Mesenchymal stem cell (in vitro differentiated cells and primary cell): ENCODE data around the gene TMEM123.
"Not testable (repeated sequence)": the region's sequence is repeated elsewhere in the genome, so short reads cannot be mapped to it uniquely, and the experiment has no call there.

Experiments used
- DNase-seq: peaks from one replicate; pipeline ENCODE4 v3.0.0-alpha.2; 2013
- H2AFZ ChIP-seq: one replicate; pipeline ENCODE4 v1.6.1; 2013; ENCODE audit warnings: low read depth, mild to moderate bottlenecking, control low read depth, inconsistent platforms, low read length, moderate library complexity
- H2AK5ac ChIP-seq: 2 replicates; pipeline ENCODE4 v1.6.1; 2013; ENCODE audit warnings: low read length, moderate library complexity, mild to moderate bottlenecking, inconsistent platforms; ENCODE audit not compliant: severe bottlenecking
- H2BK120ac ChIP-seq: one replicate; pipeline ENCODE4 v1.6.1; 2013; ENCODE audit warnings: low read depth, mild to moderate bottlenecking, inconsistent platforms, low read length, moderate library complexity
- H2BK12ac ChIP-seq, 2 experiments: one replicate each; pipeline ENCODE4 v1.6.1; 2013; ENCODE audit warnings: inconsistent platforms in 2 of 2, low read length in 2 of 2, mild to moderate bottlenecking in 2 of 2, moderate library complexity in 2 of 2, control low read depth in 1 of 2
- H2BK15ac ChIP-seq: one replicate; pipeline ENCODE4 v1.6.1; 2013; ENCODE audit warnings: mild to moderate bottlenecking, low read depth, inconsistent platforms; ENCODE audit not compliant: poor library complexity, severe bottlenecking
- H2BK5ac ChIP-seq: 2 replicates; pipeline ENCODE4 v1.6.1; 2013; ENCODE audit warnings: low read depth, mild to moderate bottlenecking, low read length, control low read depth, inconsistent platforms; ENCODE audit not compliant: poor library complexity, severe bottlenecking
- H3K14ac ChIP-seq, 2 experiments: one replicate each; pipeline ENCODE4 v1.6.1; 2013; ENCODE audit warnings: inconsistent platforms in 2 of 2, low read length in 2 of 2, control low read depth in 1 of 2, mild to moderate bottlenecking in 1 of 2, moderate library complexity in 1 of 2
- H3K18ac ChIP-seq, 2 experiments: one replicate each; pipeline ENCODE4 v1.6.1; 2013; ENCODE audit warnings: inconsistent platforms in 2 of 2, low read length in 2 of 2, control low read depth in 1 of 2, low read depth in 1 of 2, mild to moderate bottlenecking in 1 of 2
- H3K23ac ChIP-seq, 2 experiments: one replicate each; pipeline ENCODE4 v1.6.1; 2013; ENCODE audit warnings: inconsistent platforms in 2 of 2, low read length in 2 of 2, mild to moderate bottlenecking in 2 of 2, moderate library complexity in 2 of 2, control low read depth in 1 of 2
- H3K27ac ChIP-seq: 2 replicates; pipeline ENCODE4 v1.5.1; 2013; ENCODE audit warnings: mild to moderate bottlenecking, moderate library complexity, low read length, control low read depth, inconsistent platforms; ENCODE audit not compliant: poor library complexity, severe bottlenecking
- H3K27me3 ChIP-seq, 2 experiments: 2 replicates each; pipeline versions ENCODE4 v1.6.1 to v1.7.0; 2013; ENCODE audit warnings: low read length in 2 of 2, mild to moderate bottlenecking in 2 of 2, moderate library complexity in 2 of 2, control low read depth in 1 of 2, inconsistent platforms in 1 of 2; ENCODE audit not compliant: control insufficient read depth in 1 of 2, insufficient read depth in 1 of 2
- H3K36me3 ChIP-seq, 2 experiments: 2 replicates each; pipeline versions ENCODE4 v1.6.1 to v1.7.0; 2013; ENCODE audit warnings: low read length in 2 of 2, control low read depth in 1 of 2, inconsistent platforms in 1 of 2, low read depth in 1 of 2, mild to moderate bottlenecking in 1 of 2; ENCODE audit not compliant: insufficient read depth in 2 of 2, control insufficient read depth in 1 of 2
- H3K4ac ChIP-seq, 2 experiments: one replicate each; pipeline ENCODE4 v1.6.1; 2013; ENCODE audit warnings: inconsistent platforms in 2 of 2, low read length in 2 of 2, mild to moderate bottlenecking in 2 of 2, moderate library complexity in 2 of 2, control low read depth in 1 of 2, low read depth in 1 of 2
- H3K4me1 ChIP-seq: 2 replicates; pipeline ENCODE4 v1.6.1; 2013; ENCODE audit warnings: low read depth, low read length, control low read depth; ENCODE audit not compliant: control insufficient read depth, insufficient read depth
- H3K4me2 ChIP-seq: 2 replicates; pipeline ENCODE4 v1.6.1; 2013; ENCODE audit warnings: low read length, mild to moderate bottlenecking, inconsistent platforms; ENCODE audit not compliant: poor library complexity, severe bottlenecking
- H3K4me3 ChIP-seq, 2 experiments: 2 replicates each; pipeline versions ENCODE4 v1.5.1 to v1.7.0; 2013; ENCODE audit warnings: low read length in 2 of 2, mild to moderate bottlenecking in 2 of 2, control low read depth in 1 of 2, low read depth in 1 of 2; ENCODE audit not compliant: insufficient read depth in 1 of 2
- H3K79me1 ChIP-seq: replicated peaks from 2 replicates; pipeline ENCODE4 v1.6.1; 2013; ENCODE audit warnings: mild to moderate bottlenecking, control low read depth, low read length, inconsistent platforms; ENCODE audit not compliant: poor library complexity, severe bottlenecking
- H3K9ac ChIP-seq: 2 replicates; pipeline ENCODE4 v1.7.0; 2013; ENCODE audit warnings: mild to moderate bottlenecking, low read length, moderate library complexity
- H3K9me3 ChIP-seq: 2 replicates; pipeline ENCODE4 v1.7.0; 2013; ENCODE audit warnings: mild to moderate bottlenecking, low read length; ENCODE audit not compliant: control insufficient read depth
- H4K8ac ChIP-seq: one replicate; pipeline ENCODE4 v1.6.1; 2013; ENCODE audit warnings: inconsistent platforms, mild to moderate bottlenecking, low read length, moderate library complexity
- H4K91ac ChIP-seq: one replicate; pipeline ENCODE4 v1.6.1; 2013; ENCODE audit warnings: mild to moderate bottlenecking, low read length, inconsistent platforms
- WGBS: methylation state at CpG from one replicate; pipeline ENCODE4 v1.1.7; 2013; ENCODE audit warnings: mixed read lengths; 5-methylcytosine and 5-hydroxymethylcytosine counted together

TMEM123 gene

GRCh38 chr11:102435688-102436087, 16.9 kb downstream of the TMEM123 start:
- Histone ChIP-seq H2BK5ac (no peak overlapping the region), H2BK15ac (no peak overlapping the region), H2BK12ac (no peak overlapping the region), H3K4ac (no peak overlapping the region), H3K4me3 (no peak overlapping the region), H4K91ac (no peak overlapping the region), H3K9me3 (no peaks in the 10 kb centered on the region), H3K4me1 (no peaks in the 10 kb centered on the region), H2AK5ac (no peak overlapping the region), H3K36me3 (peaks cover 0 to 12% of the 10 kb centered on the region in 2 experiments), H4K8ac (no peak overlapping the region), H3K4me2 (no peak overlapping the region), H3K9ac (no peak overlapping the region), H3K14ac (no peak overlapping the region), H3K79me1 (peaks cover 33% of the 10 kb centered on the region), H3K27me3 (no peaks in the 10 kb centered on the region), H3K23ac (no peak overlapping the region), H3K27ac (no peak overlapping the region), H3K18ac (no peak overlapping the region), H2BK120ac (no peak overlapping the region), H2AFZ (no peak overlapping the region)
- DNase-seq, result no peak
- 92% methylated on average over 2 of the region's 3 CpGs for WGBS

- H3K9me3 ChIP-seq, H2BK120ac ChIP-seq, H2AK5ac ChIP-seq, H3K27ac ChIP-seq, H2BK5ac ChIP-seq, H4K91ac ChIP-seq, H3K27me3 ChIP-seq, H2AFZ ChIP-seq, H3K4ac ChIP-seq, H3K9ac ChIP-seq, H3K18ac ChIP-seq, H4K8ac ChIP-seq, H3K4me3 ChIP-seq, DNase-seq, H3K4me2 ChIP-seq, H3K36me3 ChIP-seq, H3K14ac ChIP-seq, H3K4me1 ChIP-seq, H2BK15ac ChIP-seq, H2BK12ac ChIP-seq, H3K23ac ChIP-seq: not testable (repeated sequence)
- peaks cover 40% of the 10 kb centered on the region for H3K79me1 ChIP-seq
- 100% methylated on average over 3 of the region's 3 CpGs for WGBS
Measured at GRCh38 chr11:102433571-102433970, 19.0 kb downstream of the TMEM123 start.

DNA sequence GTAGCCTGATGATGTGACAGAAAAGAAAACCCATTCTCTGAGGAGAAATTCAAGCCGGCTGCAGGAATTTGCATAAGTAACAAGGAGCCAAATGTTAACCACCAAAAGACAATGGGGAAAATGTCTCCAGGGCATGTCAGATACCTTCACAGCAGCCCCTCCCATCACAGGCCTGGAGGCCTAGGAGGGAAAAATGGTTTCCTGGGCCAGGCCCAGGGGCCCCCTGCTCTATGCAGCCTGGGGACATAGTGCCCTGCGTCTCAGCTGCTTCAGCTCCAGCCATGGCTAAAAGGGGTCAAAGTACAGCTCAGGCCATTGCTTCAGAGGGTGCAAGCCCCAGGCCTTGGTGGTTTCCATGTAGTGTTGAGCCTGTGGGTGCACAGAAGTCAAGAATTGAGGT, 20.0 kb downstream of the TMEM123 start:
- not testable (repeated sequence) for DNase-seq, H3K4me3 ChIP-seq, H3K23ac ChIP-seq, H4K91ac ChIP-seq, H3K14ac ChIP-seq, H2BK5ac ChIP-seq, H3K27me3 ChIP-seq, H3K4me1 ChIP-seq, H3K4ac ChIP-seq, H3K9me3 ChIP-seq, H2BK120ac ChIP-seq, H3K27ac ChIP-seq, H4K8ac ChIP-seq, H3K36me3 ChIP-seq, H3K4me2 ChIP-seq, H3K18ac ChIP-seq, H2AFZ ChIP-seq, H3K9ac ChIP-seq, H2BK12ac ChIP-seq, H2AK5ac ChIP-seq, H2BK15ac ChIP-seq
- 97% methylated on average over 2 of the region's 2 CpGs for WGBS
- peaks cover 36% of the 10 kb centered on the region for H3K79me1 ChIP-seq

GRCh38 chr11:102431404-102431803, 21.2 kb downstream of the TMEM123 start:
- Histone ChIP-seq H2BK15ac (no peak overlapping the region), H3K36me3 (peaks cover 0 to 8% of the 10 kb centered on the region in 2 experiments), H3K4ac (no peak overlapping the region), H4K91ac (no peak overlapping the region), H3K4me3 (no peak overlapping the region), H4K8ac (no peak overlapping the region), H2BK120ac (no peak overlapping the region), H3K9ac (no peak overlapping the region), H2AFZ (no peak overlapping the region), H3K4me2 (no peak overlapping the region), H2AK5ac (no peak overlapping the region), H3K4me1 (peaks cover 2% of the 10 kb centered on the region), H3K14ac (no peak overlapping the region), H2BK12ac (no peak overlapping the region), H3K27me3 (no peaks in the 10 kb centered on the region), H3K79me1 (peaks cover 32% of the 10 kb centered on the region), H3K18ac (no peak overlapping the region), H2BK5ac (no peak overlapping the region), H3K9me3 (no peaks in the 10 kb centered on the region), H3K23ac (no peak overlapping the region), H3K27ac (no peak overlapping the region)
- DNase-seq, result no peak
- WGBS, result 100% methylated on average over 2 of the region's 2 CpGs
